ENCODE measurements around the gene BABAM2. TPM values are rescaled to one million over a fixed set of nuclear protein-coding genes. Genes with fewer than 3 reads are reported as not detected.

Gene BABAM2
- total RNA-seq, 1 experiment from 2014 or later: 27.1 TPM

- DNase-seq: no peak
- peaks cover 5 to 8% (median 7%) of the 10 kb centered on the region in 3 experiments; a peak in 5 of 7 replicates for H3K36me3 Mint-ChIP-seq (ENCODE audit: insufficient read depth in 1 of 3, low read depth in 3 of 3)
- H3K4me2 ChIP-seq (ENCODE audit: insufficient read depth, insufficient read length, low read length): no peak overlapping the region
- H2AFZ ChIP-seq (ENCODE audit: low read length): no peak overlapping the region
- H3K14ac ChIP-seq (ENCODE audit: insufficient read depth, low read length): no peak overlapping the region
- H3K23ac ChIP-seq (ENCODE audit: insufficient read length, low read depth, low read length): no peak overlapping the region
- H3K79me1 ChIP-seq (ENCODE audit: insufficient read depth, low read depth, low read length, poor library complexity, severe bottlenecking): no peaks in the 10 kb centered on the region
- H4K91ac ChIP-seq (ENCODE audit: insufficient read length, low read depth, low read length): no peak overlapping the region
- no peaks in the 10 kb centered on the region for H3K27me3 Mint-ChIP-seq (ENCODE audit: low read depth)
- H3K27ac ChIP-seq (ENCODE audit: insufficient read length, low read depth, low read length): no peak overlapping the region
- H3T11ph ChIP-seq (ENCODE audit: low read length): no peak overlapping the region
- no CpG with 5 or more reads among the region's 3 CpGs for WGBS (ENCODE audit: extremely low coverage, insufficient read length, low lambda C conversion rate)
- H2BK120ac ChIP-seq (ENCODE audit: low read depth, low read length, poor library complexity, severe bottlenecking): no peak overlapping the region
- H3K18ac ChIP-seq (ENCODE audit: insufficient read length, low read depth, low read length): no peak overlapping the region
- no peak overlapping the region for H4K8ac ChIP-seq (replicated peaks; ENCODE audit: insufficient read length, low read depth, low read length)
- no peak overlapping the region for H3K4me3 Mint-ChIP-seq
- H3K27me3 ChIP-seq (ENCODE audit: insufficient read depth, low read length): no peaks in the 10 kb centered on the region
- no peaks in the 10 kb centered on the region for H4K20me1 ChIP-seq (ENCODE audit: control insufficient read depth, insufficient read depth, insufficient read length)
- no peaks in the 10 kb centered on the region for H3K9me3 ChIP-seq (ENCODE audit: control insufficient read depth, low read depth, low read length)
- H2BK12ac ChIP-seq (ENCODE audit: insufficient read length, low read depth, low read length): no peak overlapping the region
- H3K4ac ChIP-seq (ENCODE audit: low read depth, low read length): no peak overlapping the region
- H2AK5ac ChIP-seq (ENCODE audit: insufficient read length, low read length): no peak overlapping the region
- no peak overlapping the region for H3K56ac ChIP-seq (ENCODE audit: insufficient read length, low read depth, low read length)
- peak; percentile 40; the same call in 2 of the 3 replicates for TF ChIP-seq CTCF (conservative IDR thresholded peaks at IDR 0.05)
- H3K9ac ChIP-seq (ENCODE audit: extremely low read depth, insufficient read length, low read length): no peak overlapping the region
- no peak overlapping the region for H2BK5ac ChIP-seq (ENCODE audit: insufficient read length, low read length)
- H2BK15ac ChIP-seq (ENCODE audit: low read depth, low read length): no peak overlapping the region
- no peaks in the 10 kb centered on the region for H3K79me2 ChIP-seq (ENCODE audit: insufficient read depth, low read length)
- no peak overlapping the region for H4K5ac ChIP-seq (ENCODE audit: insufficient read length, low read depth, low read length)
- no peak overlapping the region for H2BK20ac ChIP-seq (ENCODE audit: low read depth, low read length, poor library complexity, severe bottlenecking)
- peaks cover 3% of the 10 kb centered on the region; the same call in 1 of the 2 replicates for H3K4me1 ChIP-seq (ENCODE audit: insufficient read depth, low read length)
- H3K27ac Mint-ChIP-seq: no peak overlapping the region
- H3K23me2 ChIP-seq (ENCODE audit: insufficient read length, low read depth, low read length, poor library complexity, severe bottlenecking): no peaks in the 10 kb centered on the region
- H3K9me3 Mint-ChIP-seq: peaks cover 9 to 10% of the 10 kb centered on the region in 2 experiments
- H3K4me1 Mint-ChIP-seq: peaks cover 9 to 10% of the 10 kb centered on the region in 2 experiments
Observed at GRCh38 chr2:27973592-27973991, 83.1 kb downstream of the BABAM2 start.

All from H9 (cell line).